HG03280 (cell line): Measurements from ENCODE around the gene SLC8B1.
"Not testable (repeated sequence)": the region's sequence is repeated elsewhere in the genome, so short reads cannot be mapped to it uniquely, and the experiment has no call there.

Source experiments
- ATAC-seq: cut with Tn5 transposase; IDR thresholded peaks from one replicate; pipeline ENCODE4 v1.9.1; 2021; ENCODE audit warnings: mild to moderate bottlenecking, moderate library complexity; ENCODE audit not compliant: unreplicated experiment

SLC8B1 gene

GRCh38 chr12:113358381-113359132 lies 23.6 kb upstream of the SLC8B1 start, which contains the start of gene PLBD2:
PLBD2 (plus strand) TSS chr12:113358587; CDS start chr12:113358601, 14 bp downstream.
- peak; percentile 86 for ATAC-seq

- ATAC-seq = not testable (repeated sequence)
These were observed 19.3 kb upstream of the SLC8B1 start for GRCh38 chr12:113354192-113354591.

- ATAC-seq = no peak
These were observed 16.2 kb upstream of the SLC8B1 start for GRCh38 chr12:113351089-113351488.

GRCh38 chr12:113348849-113349536 lies 14.1 kb upstream of the SLC8B1 start:
- no peak for ATAC-seq

- no peak for ATAC-seq
These were observed 13.0 kb upstream of the SLC8B1 start for GRCh38 chr12:113347892-113348291.

GRCh38 chr12:113347107-113347506 lies 12.2 kb upstream of the SLC8B1 start:
- no peak for ATAC-seq

- no peak for ATAC-seq
These were observed 11.4 kb upstream of the SLC8B1 start for GRCh38 chr12:113346353-113346752.

GRCh38 chr12:113345318-113345717 lies 10.4 kb upstream of the SLC8B1 start:
- ATAC-seq = no peak

- ATAC-seq = no peak
These were observed 6.6 kb upstream of the SLC8B1 start for GRCh38 chr12:113341535-113341934.

GRCh38 chr12:113340061-113340460 lies 5.2 kb upstream of the SLC8B1 start:
- ATAC-seq = no peak

- no peak for ATAC-seq
These were observed 4.6 kb upstream of the SLC8B1 start for GRCh38 chr12:113339540-113339939.

GRCh38 chr12:113333877-113334785 lies 778 bp downstream of the SLC8B1 start:
- no peak for ATAC-seq

GRCh38 chr12:113333418-113333750 lies 1.5 kb downstream of the SLC8B1 start:
- no peak for ATAC-seq

GRCh38 chr12:113332688-113333417 lies 2.1 kb downstream of the SLC8B1 start:
- ATAC-seq = no peak

GRCh38 chr12:113330505-113330904 lies 4.4 kb downstream of the SLC8B1 start:
- ATAC-seq = no peak

- ATAC-seq = no peak
These were observed 5.0 kb downstream of the SLC8B1 start for GRCh38 chr12:113329791-113330417.

GRCh38 chr12:113329022-113329790 lies 5.7 kb downstream of the SLC8B1 start:
- ATAC-seq = no peak

GRCh38 chr12:113328368-113328889 lies 6.5 kb downstream of the SLC8B1 start:
- no peak for ATAC-seq

GRCh38 chr12:113326775-113327395 lies 8.0 kb downstream of the SLC8B1 start:
- ATAC-seq = no peak
